ENCODE measurements around the gene CSMD2. TPM values are rescaled to one million over a fixed set of nuclear protein-coding genes. Genes with fewer than 3 reads are reported as not detected.

The CSMD2 gene
- total RNA-seq, 2 donors from 2014 or later = 2.8 to 3.0 TPM

- TF ChIP-seq, protein P1, sequence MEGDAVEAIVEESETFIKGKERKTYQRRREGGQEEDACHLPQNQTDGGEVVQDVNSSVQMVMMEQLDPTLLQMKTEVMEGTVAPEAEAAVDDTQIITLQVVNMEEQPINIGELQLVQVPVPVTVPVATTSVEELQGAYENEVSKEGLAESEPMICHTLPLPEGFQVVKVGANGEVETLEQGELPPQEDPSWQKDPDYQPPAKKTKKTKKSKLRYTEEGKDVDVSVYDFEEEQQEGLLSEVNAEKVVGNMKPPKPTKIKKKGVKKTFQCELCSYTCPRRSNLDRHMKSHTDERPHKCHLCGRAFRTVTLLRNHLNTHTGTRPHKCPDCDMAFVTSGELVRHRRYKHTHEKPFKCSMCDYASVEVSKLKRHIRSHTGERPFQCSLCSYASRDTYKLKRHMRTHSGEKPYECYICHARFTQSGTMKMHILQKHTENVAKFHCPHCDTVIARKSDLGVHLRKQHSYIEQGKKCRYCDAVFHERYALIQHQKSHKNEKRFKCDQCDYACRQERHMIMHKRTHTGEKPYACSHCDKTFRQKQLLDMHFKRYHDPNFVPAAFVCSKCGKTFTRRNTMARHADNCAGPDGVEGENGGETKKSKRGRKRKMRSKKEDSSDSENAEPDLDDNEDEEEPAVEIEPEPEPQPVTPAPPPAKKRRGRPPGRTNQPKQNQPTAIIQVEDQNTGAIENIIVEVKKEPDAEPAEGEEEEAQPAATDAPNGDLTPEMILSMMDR (IDR thresholded peaks at IDR 0.05) = no peak
- no peaks in the 10 kb centered on the region for H3K4me1 ChIP-seq (ENCODE audit: control insufficient read depth in 1 of 2, low read depth in 2 of 2)
- H3K36me3 ChIP-seq = no peaks in the 10 kb centered on the region
- H3K27me3 ChIP-seq (replicated peaks; ENCODE audit: insufficient read depth) = no peaks in the 10 kb centered on the region
- ATAC-seq (ENCODE audit: insufficient number of reproducible peaks, low FRiP score, low read depth) (no peak), DNase-seq (ENCODE audit: low spot score) (no peak)
- no peak overlapping the region for H3K27ac ChIP-seq
- no peak overlapping the region for H3K4me3 ChIP-seq
- H3K9me3 ChIP-seq = no peaks in the 10 kb centered on the region
Measured at GRCh38 chr1:33684396-33685179, 480.4 kb downstream of the CSMD2 start.

- Histone ChIP-seq H3K27ac (no peak overlapping the region), H3K4me3 (no peak overlapping the region), H3K4me1 (ENCODE audit: control insufficient read depth in 1 of 2, low read depth in 2 of 2) (no peaks in the 10 kb centered on the region), H3K9me3 (no peaks in the 10 kb centered on the region), H3K36me3 (no peaks in the 10 kb centered on the region), H3K27me3 (replicated peaks; ENCODE audit: insufficient read depth) (no peaks in the 10 kb centered on the region)
- TF ChIP-seq, protein P1 (IDR thresholded peaks at IDR 0.05) = no peak
- ATAC-seq (ENCODE audit: insufficient number of reproducible peaks, low FRiP score, low read depth) (no peak), DNase-seq (ENCODE audit: low spot score) (no peak)
Measured at GRCh38 chr1:33683913-33684312, 481.1 kb downstream of the CSMD2 start.

- no peaks in the 10 kb centered on the region for H3K27me3 ChIP-seq (replicated peaks; ENCODE audit: insufficient read depth)
- H3K36me3 ChIP-seq = no peaks in the 10 kb centered on the region
- H3K4me1 ChIP-seq (ENCODE audit: control insufficient read depth in 1 of 2, low read depth in 2 of 2) = no peaks in the 10 kb centered on the region
- DNase-seq (ENCODE audit: low spot score) (no peak), ATAC-seq (ENCODE audit: insufficient number of reproducible peaks, low FRiP score, low read depth) (no peak)
- H3K4me3 ChIP-seq = no peak overlapping the region
- no peaks in the 10 kb centered on the region for H3K9me3 ChIP-seq
- TF ChIP-seq, protein P1 (IDR thresholded peaks at IDR 0.05) = no peak
- no peak overlapping the region for H3K27ac ChIP-seq
Measured at GRCh38 chr1:33682371-33682770, 482.7 kb downstream of the CSMD2 start.

GRCh38 chr1:33680281-33680840, 484.7 kb downstream of the CSMD2 start:
- H3K27me3 ChIP-seq (replicated peaks; ENCODE audit: insufficient read depth) = no peaks in the 10 kb centered on the region
- no peak overlapping the region for H3K4me3 ChIP-seq
- no peak overlapping the region for H3K27ac ChIP-seq
- DNase-seq (ENCODE audit: low spot score) = no peak
- no peaks in the 10 kb centered on the region for H3K36me3 ChIP-seq
- TF ChIP-seq, protein P1 (IDR thresholded peaks at IDR 0.05) = no peak
- no peak for ATAC-seq (ENCODE audit: insufficient number of reproducible peaks, low FRiP score, low read depth)
- no peaks in the 10 kb centered on the region for H3K4me1 ChIP-seq (ENCODE audit: control insufficient read depth in 1 of 2, low read depth in 2 of 2)
- H3K9me3 ChIP-seq = no peaks in the 10 kb centered on the region

DNA sequence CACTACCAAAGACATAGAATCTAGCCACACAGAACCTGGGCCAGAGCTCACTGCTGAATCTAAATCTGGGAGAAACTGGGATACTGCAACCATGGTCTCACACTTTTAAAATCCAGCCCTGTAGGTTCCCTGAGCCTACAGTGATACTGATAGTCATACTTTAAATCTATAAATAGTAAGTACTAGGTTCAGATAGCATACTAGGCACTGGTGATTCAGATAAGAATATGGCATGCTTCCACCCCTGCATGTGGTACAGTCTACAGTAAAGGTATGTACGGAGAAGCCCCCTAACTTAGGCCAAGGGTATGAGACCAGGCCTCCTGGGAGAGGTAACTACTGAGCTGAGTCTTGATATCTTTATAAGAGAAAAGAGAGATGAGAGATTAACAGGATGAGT, 494.5 kb downstream of the CSMD2 start:
- no peak overlapping the region for H3K4me3 ChIP-seq
- H3K9me3 ChIP-seq = no peaks in the 10 kb centered on the region
- TF ChIP-seq, protein P1 (IDR thresholded peaks at IDR 0.05) = no peak
- no peaks in the 10 kb centered on the region for H3K27me3 ChIP-seq (replicated peaks; ENCODE audit: insufficient read depth)
- no peaks in the 10 kb centered on the region for H3K36me3 ChIP-seq
- ATAC-seq (ENCODE audit: insufficient number of reproducible peaks, low FRiP score, low read depth) (no peak), DNase-seq (ENCODE audit: low spot score) (no peak)
- no peak overlapping the region for H3K27ac ChIP-seq
- no peaks in the 10 kb centered on the region for H3K4me1 ChIP-seq (ENCODE audit: control insufficient read depth in 1 of 2, low read depth in 2 of 2)

All from thoracic aorta (tissue), 2 donors.